ENCODE results near the gene NUMB.

GRCh38 chr14:73250781-73251500 is 207.4 kb downstream of the NUMB start:
- TF ChIP-seq POLR2A (IDR thresholded peaks at IDR 0.05; ENCODE audit: low read length): no peak
- no peak for TF ChIP-seq GATA1 (IDR thresholded peaks at IDR 0.05; ENCODE audit: low read depth, low read length)

Measured in erythroblast (primary cell).